Activated CD4-positive, alpha-beta memory T cell treated with anti-CD3 and anti-CD28 coated beads for 36 hours (primary cell): ENCODE results near the gene RALGDS. TPM values are rescaled to one million over a fixed set of nuclear protein-coding genes. Genes with fewer than 3 reads are reported as not detected.
"Not testable (repeated sequence)": the region's sequence is repeated elsewhere in the genome, so short reads cannot be mapped to it uniquely, and the experiment has no call there.

Source experiments
- CTCF ChIA-PET: fragments of 350-600 bp; sonication (Branson Sonifier 250); formaldehyde crosslinking; loops from one replicate; lab custom pipeline; 2021; ENCODE audit warnings: antibody characterized with exemption, inconsistent platforms; lab: Charles Lee
- POLR2A ChIA-PET: fragments of 350-600 bp; sonication (Branson Sonifier 250); formaldehyde crosslinking; loops from one replicate; lab custom pipeline; 2021; ENCODE audit warnings: antibody characterized with exemption; lab: Charles Lee
- DNase-seq: peaks from one replicate; pipeline ENCODE4 v3.0.0-alpha.2; 2020
- H3K27ac Mint-ChIP-seq: one replicate; pipeline ENCODE4 v1.8.0; 2021; ENCODE audit warnings: mixed read lengths
- H3K27me3 Mint-ChIP-seq: one replicate; pipeline ENCODE4 v1.8.0; 2021; ENCODE audit warnings: mixed read lengths
- H3K36me3 Mint-ChIP-seq: one replicate; pipeline ENCODE4 v1.8.0; 2021; ENCODE audit warnings: mixed read lengths
- H3K4me1 Mint-ChIP-seq: one replicate; pipeline ENCODE4 v1.8.0; 2021; ENCODE audit warnings: low read depth, mixed read lengths
- H3K4me3 Mint-ChIP-seq: one replicate; pipeline ENCODE4 v1.8.0; 2021; ENCODE audit warnings: mild to moderate bottlenecking, mixed read lengths
- H3K9me3 Mint-ChIP-seq: one replicate; pipeline ENCODE4 v1.8.0; 2021; ENCODE audit warnings: mixed read lengths
- intact Hi-C: fragments of 100-400 bp; cut with micrococcal nuclease; formaldehyde crosslinking; loops from one replicate; pipeline ENCODE4 v1.15.1; 2023
- total RNA-seq, 2 experiments: library from RNA; stranded (reverse); gene quantifications; one replicate each; pipeline ENCODE4 v1.2.3, GENCODE V29; 2021

The RALGDS gene
- total RNA-seq, 2 experiments from 2014 or later = 65.4 TPM

- Mint-ChIP-seq H3K4me1 (no peaks in the 10 kb centered on the region), H3K9me3 (no peaks in the 10 kb centered on the region), H3K4me3 (no peak overlapping the region), H3K27ac (no peak overlapping the region), H3K36me3 (peaks cover 4% of the 10 kb centered on the region), H3K27me3 (no peaks in the 10 kb centered on the region)
- CTCF ChIA-PET = interaction anchor here (1.1 kb wide), 1 partner anchor 45 kb away, joined by 3 read pairs; no protein-coding TSS in a partner anchor
- intact Hi-C loops = no loop called here
- DNase-seq = no peak
- POLR2A ChIA-PET = interaction anchor here (1.1 kb wide), 1 partner anchor 10 kb away, joined by 3 read pairs; no protein-coding TSS in a partner anchor
Observed at GRCh38 chr9:133067006-133067405, 54.0 kb downstream of the RALGDS start.

GRCh38 chr9:133066181-133066983 is 54.7 kb downstream of the RALGDS start:
- no peaks in the 10 kb centered on the region for H3K9me3 Mint-ChIP-seq
- ChIA-PET CTCF (interaction anchor here (0.8 kb wide), 1 partner anchor 26 kb away, joined by 3 read pairs; no protein-coding TSS in a partner anchor), POLR2A (interaction anchor here (1.1 kb wide), 1 partner anchor 9 kb away, joined by 3 read pairs; no protein-coding TSS in a partner anchor)
- no peak overlapping the region for H3K27ac Mint-ChIP-seq
- no peaks in the 10 kb centered on the region for H3K36me3 Mint-ChIP-seq
- no peak overlapping the region for H3K4me3 Mint-ChIP-seq
- no peak for DNase-seq
- H3K27me3 Mint-ChIP-seq = no peaks in the 10 kb centered on the region
- intact Hi-C loops = no loop called here
- no peaks in the 10 kb centered on the region for H3K4me1 Mint-ChIP-seq

- intact Hi-C loops = no loop called here
- no peak overlapping the region for H3K27ac Mint-ChIP-seq
- H3K4me1 Mint-ChIP-seq = peaks cover 2% of the 10 kb centered on the region
- CTCF ChIA-PET = interaction anchor here (1.3 kb wide), 1 partner anchor 79 kb away, joined by 3 read pairs; no protein-coding TSS in a partner anchor
- H3K9me3 Mint-ChIP-seq = no peaks in the 10 kb centered on the region
- no peak for DNase-seq
- H3K27me3 Mint-ChIP-seq = no peaks in the 10 kb centered on the region
- POLR2A ChIA-PET = no interaction called here
- no peaks in the 10 kb centered on the region for H3K36me3 Mint-ChIP-seq
- no peak overlapping the region for H3K4me3 Mint-ChIP-seq
Observed at GRCh38 chr9:133065070-133065388, 56.0 kb downstream of the RALGDS start.

GRCh38 chr9:133064241-133065069 is 56.6 kb downstream of the RALGDS start:
- POLR2A ChIA-PET = interaction anchor here (1.1 kb wide), 1 partner anchor 83 kb away, joined by 3 read pairs; no protein-coding TSS in a partner anchor
- Mint-ChIP-seq H3K36me3 (no peaks in the 10 kb centered on the region), H3K27me3 (no peaks in the 10 kb centered on the region), H3K27ac (no peak overlapping the region), H3K4me1 (peaks cover 7% of the 10 kb centered on the region), H3K9me3 (no peaks in the 10 kb centered on the region), H3K4me3 (no peak overlapping the region)
- DNase-seq = no peak
- CTCF ChIA-PET = interaction anchor here (1.3 kb wide), 1 partner anchor 80 kb away, joined by 3 read pairs; no protein-coding TSS in a partner anchor
- intact Hi-C loops = no loop called here

- H3K9me3 Mint-ChIP-seq = no peaks in the 10 kb centered on the region
- peaks cover 15% of the 10 kb centered on the region for H3K4me1 Mint-ChIP-seq
- CTCF ChIA-PET = no interaction called here
- H3K27me3 Mint-ChIP-seq = no peaks in the 10 kb centered on the region
- intact Hi-C loops = no loop called here
- no peak overlapping the region for H3K4me3 Mint-ChIP-seq
- POLR2A ChIA-PET = interaction anchor here (1.1 kb wide), 1 partner anchor 84 kb away, joined by 3 read pairs; no protein-coding TSS in a partner anchor
- no peak for DNase-seq
- no peaks in the 10 kb centered on the region for H3K36me3 Mint-ChIP-seq
- no peak overlapping the region for H3K27ac Mint-ChIP-seq
Observed at GRCh38 chr9:133063500-133064231, 57.4 kb downstream of the RALGDS start.

- Mint-ChIP-seq H3K4me3 (no peak overlapping the region), H3K27me3 (no peaks in the 10 kb centered on the region), H3K36me3 (peaks cover 4% of the 10 kb centered on the region), H3K4me1 (peaks cover 20% of the 10 kb centered on the region), H3K9me3 (no peaks in the 10 kb centered on the region), H3K27ac (no peak overlapping the region)
- POLR2A ChIA-PET = interaction anchor here (1.1 kb wide), 1 partner anchor 85 kb away, joined by 3 read pairs; no protein-coding TSS in a partner anchor
- CTCF ChIA-PET = no interaction called here
- DNase-seq = no peak
- intact Hi-C loops = no loop called here
Observed at GRCh38 chr9:133063159-133063499, 57.9 kb downstream of the RALGDS start.

- POLR2A ChIA-PET, CTCF ChIA-PET, intact Hi-C loops, H3K9me3 Mint-ChIP-seq, H3K36me3 Mint-ChIP-seq, DNase-seq, H3K4me3 Mint-ChIP-seq, H3K27me3 Mint-ChIP-seq, H3K27ac Mint-ChIP-seq: not testable (repeated sequence)
- H3K4me1 Mint-ChIP-seq = peaks cover 24% of the 10 kb centered on the region
Observed at GRCh38 chr9:133062569-133062968, 58.5 kb downstream of the RALGDS start.

- intact Hi-C loops, POLR2A ChIA-PET, H3K9me3 Mint-ChIP-seq, H3K36me3 Mint-ChIP-seq, H3K27ac Mint-ChIP-seq, CTCF ChIA-PET, H3K27me3 Mint-ChIP-seq, H3K4me3 Mint-ChIP-seq, DNase-seq: not testable (repeated sequence)
- H3K4me1 Mint-ChIP-seq = peaks cover 25% of the 10 kb centered on the region
Observed at GRCh38 chr9:133061764-133062145, 59.3 kb downstream of the RALGDS start, which contains the start of gene CEL. Gene CEL (plus strand): TSS chr9:133061981. CDS start chr9:133062003, 22 bp downstream.

GRCh38 chr9:133061019-133061763 is 59.8 kb downstream of the RALGDS start:
- peaks cover 28% of the 10 kb centered on the region for H3K4me1 Mint-ChIP-seq
- POLR2A ChIA-PET, DNase-seq, intact Hi-C loops, H3K4me3 Mint-ChIP-seq, H3K9me3 Mint-ChIP-seq, H3K27ac Mint-ChIP-seq, H3K27me3 Mint-ChIP-seq: not testable (repeated sequence)
- CTCF ChIA-PET = interaction anchor here (1.0 to 1.3 kb wide), 2 partner anchors 21 to 83 kb away, joined by 3 to 4 read pairs; no protein-coding TSS in a partner anchor
- peaks cover 13% of the 10 kb centered on the region for H3K36me3 Mint-ChIP-seq

- ChIA-PET CTCF (interaction anchor here (1.0 to 1.3 kb wide), 2 partner anchors 20 to 84 kb away, joined by 3 to 4 read pairs; no protein-coding TSS in a partner anchor), POLR2A (no interaction called here)
- no peak for DNase-seq
- H3K27ac Mint-ChIP-seq = no peak overlapping the region
- H3K36me3 Mint-ChIP-seq = peaks cover 17% of the 10 kb centered on the region
- no peaks in the 10 kb centered on the region for H3K9me3 Mint-ChIP-seq
- H3K27me3 Mint-ChIP-seq = no peaks in the 10 kb centered on the region
- no peak overlapping the region for H3K4me3 Mint-ChIP-seq
- H3K4me1 Mint-ChIP-seq = peaks cover 30% of the 10 kb centered on the region
- intact Hi-C loops = no loop called here
Observed at GRCh38 chr9:133060417-133060841, 60.6 kb downstream of the RALGDS start.

GRCh38 chr9:133059623-133060022 is 61.4 kb downstream of the RALGDS start:
- Mint-ChIP-seq H3K27me3 (no peaks in the 10 kb centered on the region), H3K4me3 (no peak overlapping the region), H3K27ac (no peak overlapping the region), H3K4me1 (peaks cover 30% of the 10 kb centered on the region), H3K9me3 (no peaks in the 10 kb centered on the region), H3K36me3 (peaks cover 17% of the 10 kb centered on the region)
- no peak for DNase-seq
- intact Hi-C loops = no loop called here
- ChIA-PET POLR2A (no interaction called here), CTCF (interaction anchor here (1.3 kb wide), 1 partner anchor 19 kb away, joined by 3 read pairs; no protein-coding TSS in a partner anchor)
